Measurements from ENCODE around the gene ATG10.

ATG10 gene

DNA sequence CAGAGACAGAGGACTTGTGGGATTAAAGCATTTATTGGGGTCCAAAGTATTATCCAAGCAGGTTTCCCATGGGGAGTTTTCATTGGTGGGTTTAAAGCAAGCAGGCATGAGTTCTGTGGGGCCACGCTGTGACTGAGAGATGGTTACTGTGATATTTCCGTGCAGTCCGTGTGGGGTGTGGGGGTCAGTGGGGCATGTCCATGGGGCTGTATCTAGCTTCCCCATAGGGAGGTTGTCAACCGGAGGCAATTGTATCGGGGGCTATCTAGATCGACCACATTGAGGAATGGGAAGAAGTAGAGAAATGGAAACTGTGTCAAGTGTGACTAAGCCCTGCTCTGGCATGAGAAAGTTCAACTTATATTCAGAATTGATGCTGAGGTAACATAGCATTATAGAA lies 313.4 kb downstream of the ATG10 start:
- DNase-seq, result no peak

- no peak for DNase-seq
These were observed 315.8 kb downstream of the ATG10 start for GRCh38 chr5:82287625-82288024.

- DNase-seq, result no peak
These were observed 318.2 kb downstream of the ATG10 start for GRCh38 chr5:82290005-82290404.

DNA sequence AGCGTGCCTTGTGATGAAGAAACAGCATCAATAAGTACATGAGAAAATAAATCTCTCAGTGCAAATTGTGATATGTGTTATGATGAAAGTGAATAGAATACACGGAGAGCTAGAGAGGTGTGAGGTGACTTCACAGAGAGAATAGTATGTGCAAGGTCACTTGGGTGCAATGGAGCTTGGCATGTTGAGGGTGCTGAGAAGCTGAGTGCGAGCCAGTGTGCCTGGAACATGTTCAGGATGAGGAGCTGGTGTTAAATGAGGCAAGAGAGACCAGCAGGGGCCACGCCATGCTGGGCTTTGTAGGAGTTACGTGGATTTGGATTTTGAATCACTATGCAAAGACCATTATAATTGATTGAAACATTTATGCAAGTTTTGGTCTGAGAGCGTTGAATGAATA lies 319.1 kb downstream of the ATG10 start:
- no peak for DNase-seq

DNA sequence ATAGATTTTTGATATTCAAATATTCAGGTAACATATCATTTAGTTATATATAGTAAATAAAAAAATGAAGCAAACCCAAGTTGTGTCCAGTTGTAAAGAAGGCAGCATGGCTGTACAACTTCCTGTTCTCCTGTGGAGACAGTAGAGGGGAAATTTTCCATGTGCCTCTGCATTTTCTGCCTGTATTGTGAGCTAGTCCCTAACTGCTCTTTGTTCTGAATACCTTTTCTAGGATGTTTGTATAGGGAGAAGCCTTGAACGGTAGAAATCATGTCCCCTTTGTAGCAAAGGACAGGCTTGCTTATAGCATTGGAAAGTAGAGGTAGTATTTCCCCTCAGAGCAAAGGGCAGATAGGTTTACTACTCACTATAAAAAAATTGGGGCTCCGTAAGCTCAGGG lies 319.6 kb downstream of the ATG10 start:
- DNase-seq, result no peak

- peak; percentile 49 for DNase-seq
These were observed 323.3 kb downstream of the ATG10 start for GRCh38 chr5:82295144-82295543.

GRCh38 chr5:82295959-82296531 lies 324.2 kb downstream of the ATG10 start:
- DNase-seq, result peak; percentile 54

DNA sequence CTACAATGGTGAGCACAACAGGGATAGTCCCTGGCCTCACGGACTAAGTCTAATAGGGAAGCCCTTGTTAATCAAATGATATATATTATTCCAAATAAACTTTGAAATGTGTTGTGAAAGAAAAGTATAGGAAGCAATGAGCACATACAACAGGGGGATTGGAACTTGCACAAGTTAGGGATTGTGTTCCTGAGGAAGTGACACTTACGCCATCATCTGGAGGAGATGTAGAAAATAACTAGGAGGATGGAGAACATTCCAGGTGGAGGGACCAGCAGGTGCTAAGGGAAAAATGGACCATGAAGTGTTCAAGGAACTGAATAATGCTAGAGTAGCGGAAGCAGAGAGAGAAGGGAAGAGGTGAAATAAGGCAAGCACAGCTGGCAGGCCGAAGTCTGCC lies 325.1 kb downstream of the ATG10 start:
- DNase-seq, result no peak

- DNase-seq, result no peak
These were observed 325.9 kb downstream of the ATG10 start for GRCh38 chr5:82297711-82298110.

GRCh38 chr5:82298668-82299067 lies 326.8 kb downstream of the ATG10 start:
- no peak for DNase-seq

GRCh38 chr5:82301190-82301589 lies 329.4 kb downstream of the ATG10 start:
- no peak for DNase-seq

All from activated CD4-positive, alpha-beta T cell treated with anti-CD3 and anti-CD28 coated beads, Interleukin-10, Interleukin-2, amounts not matched to agents 100 ng/mL and 50 ng/mL, durations not matched to agents 16 hours and 8 hours (primary cell).